ENCODE results near the gene RALGDS.
A peak's percentile ranks its signal among the peaks of the same experiment; 100 is the strongest.

RALGDS gene

GRCh38 chr9:133134388-133135145 is 13.5 kb upstream of the RALGDS start:
- no peak for DNase-seq

GRCh38 chr9:133133681-133134387 is 12.8 kb upstream of the RALGDS start:
- peak; percentile 93 for DNase-seq

GRCh38 chr9:133132174-133132573 is 11.1 kb upstream of the RALGDS start:
- no peak for DNase-seq

GRCh38 chr9:133131506-133131905 is 10.5 kb upstream of the RALGDS start:
- DNase-seq = no peak

GRCh38 chr9:133130685-133131244 is 9.7 kb upstream of the RALGDS start:
- peak; percentile 74 for DNase-seq

- DNase-seq = no peak
Observed at GRCh38 chr9:133129001-133129795, 8.2 kb upstream of the RALGDS start.

- no peak for DNase-seq
Observed at GRCh38 chr9:133128152-133128551, 7.1 kb upstream of the RALGDS start.

- DNase-seq = peak; percentile 66
Observed at GRCh38 chr9:133127340-133127981, 6.4 kb upstream of the RALGDS start.

- DNase-seq = no peak
Observed at GRCh38 chr9:133126697-133127339, 5.8 kb upstream of the RALGDS start.

- DNase-seq = no peak
Observed at GRCh38 chr9:133125941-133126696, 5.1 kb upstream of the RALGDS start.

- no peak for DNase-seq
Observed at GRCh38 chr9:133124907-133125275, 3.9 kb upstream of the RALGDS start.

GRCh38 chr9:133124123-133124906 is 3.3 kb upstream of the RALGDS start:
- DNase-seq = no peak

GRCh38 chr9:133122935-133123611 is 2.0 kb upstream of the RALGDS start:
- no peak for DNase-seq

- no peak for DNase-seq
Observed at GRCh38 chr9:133122605-133122934, 1.5 kb upstream of the RALGDS start.

- no peak for DNase-seq
Observed at GRCh38 chr9:133121915-133122550, 993 bp upstream of the RALGDS start.

- no peak for DNase-seq
Observed at GRCh38 chr9:133120501-133121197, 391 bp downstream of the RALGDS start.

- no peak for DNase-seq
Observed at GRCh38 chr9:133119846-133120500, 1.1 kb downstream of the RALGDS start.

- DNase-seq = no peak
Observed at GRCh38 chr9:133119103-133119845, 1.8 kb downstream of the RALGDS start.
